NCI-H1092 (cell line): ENCODE measurements around the gene ARHGAP6.
"Not testable (repeated sequence)": the region's sequence is repeated elsewhere in the genome, so short reads cannot be mapped to it uniquely, and the experiment has no call there.

Source experiments
- DNase-seq: peaks from one replicate; lab custom pipeline; 2025; lab: John Stamatoyannopoulos, UW

The ARHGAP6 gene

GRCh38 chrX:11361666-11362065, 304.1 kb downstream of the ARHGAP6 start:
- DNase-seq, result not testable (repeated sequence)

- DNase-seq, result not testable (repeated sequence)
Measured at GRCh38 chrX:11355944-11356343, 309.8 kb downstream of the ARHGAP6 start.

GRCh38 chrX:11355259-11355909, 310.3 kb downstream of the ARHGAP6 start:
- DNase-seq, result no peak

- DNase-seq, result no peak
Measured at GRCh38 chrX:11352296-11352741, 313.4 kb downstream of the ARHGAP6 start.

GRCh38 chrX:11351375-11352295, 314.1 kb downstream of the ARHGAP6 start:
- DNase-seq, result no peak

GRCh38 chrX:11349661-11350337, 315.9 kb downstream of the ARHGAP6 start:
- no peak for DNase-seq

GRCh38 chrX:11349020-11349419, 316.7 kb downstream of the ARHGAP6 start:
- no peak for DNase-seq

GRCh38 chrX:11347300-11347699, 318.4 kb downstream of the ARHGAP6 start:
- DNase-seq, result no peak

- DNase-seq, result no peak
Measured at GRCh38 chrX:11346121-11346682, 319.5 kb downstream of the ARHGAP6 start.

- no peak for DNase-seq
Measured at GRCh38 chrX:11342673-11343072, 323.0 kb downstream of the ARHGAP6 start.

- no peak for DNase-seq
Measured at GRCh38 chrX:11341274-11342201, 324.2 kb downstream of the ARHGAP6 start.

- DNase-seq, result no peak
Measured at GRCh38 chrX:11337292-11338009, 328.3 kb downstream of the ARHGAP6 start.

GRCh38 chrX:11336201-11336600, 329.5 kb downstream of the ARHGAP6 start:
- no peak for DNase-seq

GRCh38 chrX:11334165-11334564, 331.6 kb downstream of the ARHGAP6 start:
- no peak for DNase-seq

GRCh38 chrX:11331788-11332187, 333.9 kb downstream of the ARHGAP6 start:
- no peak for DNase-seq

GRCh38 chrX:11329021-11329420, 336.7 kb downstream of the ARHGAP6 start:
- no peak for DNase-seq

GRCh38 chrX:11328134-11328533, 337.6 kb downstream of the ARHGAP6 start:
- DNase-seq, result no peak

- DNase-seq, result no peak
Measured at GRCh38 chrX:11321986-11322385, 343.7 kb downstream of the ARHGAP6 start.

- no peak for DNase-seq
Measured at GRCh38 chrX:11319806-11320520, 345.8 kb downstream of the ARHGAP6 start.

- DNase-seq, result no peak
Measured at GRCh38 chrX:11311706-11312105, 354.0 kb downstream of the ARHGAP6 start.
